Activated T-cell treated with anti-CD3 and anti-CD28 coated beads, Interleukin-2, amount 50 U/mL, for 72 hours (primary cell): ENCODE measurements around the gene SLC2A5. TPM values are rescaled to one million over a fixed set of nuclear protein-coding genes. Genes with fewer than 3 reads are reported as not detected.
A peak's percentile ranks its signal among the peaks of the same experiment; 100 is the strongest.
"Not testable (repeated sequence)": the region's sequence is repeated elsewhere in the genome, so short reads cannot be mapped to it uniquely, and the experiment has no call there.

Experiments
- ATAC-seq, 2 donors: fragments of 150-1000 bp; cut with Tn5 transposase; replicated peaks in 1 of 2; 2 replicates each; pipeline ENCODE4 v1.10.0; 2021; ENCODE audit warnings: moderate library complexity in 2 of 2, mild to moderate bottlenecking in 1 of 2
- DNase-seq, 2 donors: peaks; one replicate each; pipeline ENCODE4 v3.0.0; 2021 to 2022; ENCODE audit warnings: mixed read lengths in 1 of 2
- H3K27ac Mint-ChIP-seq: one replicate; pipeline ENCODE4 v1.8.0; 2022; ENCODE audit warnings: mild to moderate bottlenecking, moderate library complexity, mixed read lengths
- H3K27me3 Mint-ChIP-seq: one replicate; pipeline ENCODE4 v1.8.0; 2022; ENCODE audit warnings: low read depth, mixed read lengths
- H3K36me3 Mint-ChIP-seq, 2 donors: one replicate each; pipeline ENCODE4 v1.8.0; 2022; ENCODE audit warnings: mixed read lengths in 2 of 2, mild to moderate bottlenecking in 1 of 2; ENCODE audit not compliant: insufficient read depth in 2 of 2
- H3K4me1 Mint-ChIP-seq: one replicate; pipeline ENCODE4 v1.8.0; 2022; ENCODE audit warnings: low read depth, mixed read lengths
- H3K4me3 Mint-ChIP-seq, 2 donors: one replicate each; pipeline ENCODE4 v1.8.0; 2022; ENCODE audit warnings: mild to moderate bottlenecking in 2 of 2, mixed read lengths in 2 of 2, moderate library complexity in 2 of 2
- H3K9me3 Mint-ChIP-seq, 2 donors: one replicate each; pipeline ENCODE4 v1.8.0; 2022; ENCODE audit warnings: mixed read lengths in 2 of 2
- total RNA-seq, 2 donors: library from RNA; stranded (reverse); gene quantifications; one replicate each; pipeline ENCODE4 v1.2.3, GENCODE V29; 2022

SLC2A5 gene
- total RNA-seq, 2 donors from 2014 or later = not detected

GRCh38 chr1:9101510-9102146 is 32.2 kb upstream of the SLC2A5 start:
- H3K4me3 Mint-ChIP-seq = no peak overlapping the region
- peak in 1 of 2 donors; percentile 47 for ATAC-seq
- peak; percentile 21 to 34 for DNase-seq
- no peak overlapping the region for H3K27ac Mint-ChIP-seq
- no peaks in the 10 kb centered on the region for H3K27me3 Mint-ChIP-seq
- H3K4me1 Mint-ChIP-seq = no peaks in the 10 kb centered on the region
- H3K9me3 Mint-ChIP-seq = no peaks in the 10 kb centered on the region
- no peaks in the 10 kb centered on the region for H3K36me3 Mint-ChIP-seq

- DNase-seq = no peak
- Mint-ChIP-seq H3K36me3 (no peaks in the 10 kb centered on the region), H3K27ac (no peak overlapping the region), H3K4me3 (no peak overlapping the region), H3K4me1 (no peaks in the 10 kb centered on the region), H3K9me3 (no peaks in the 10 kb centered on the region), H3K27me3 (no peaks in the 10 kb centered on the region)
- ATAC-seq = no peak
Observed at GRCh38 chr1:9100471-9101043, 31.1 kb upstream of the SLC2A5 start.

- H3K36me3 Mint-ChIP-seq = no peaks in the 10 kb centered on the region
- ATAC-seq (no peak), DNase-seq (no peak)
- H3K4me1 Mint-ChIP-seq = no peaks in the 10 kb centered on the region
- H3K27me3 Mint-ChIP-seq = no peaks in the 10 kb centered on the region
- no peaks in the 10 kb centered on the region for H3K9me3 Mint-ChIP-seq
- H3K27ac Mint-ChIP-seq = no peak overlapping the region
- H3K4me3 Mint-ChIP-seq = no peak overlapping the region
Observed at GRCh38 chr1:9099555-9099954, 30.1 kb upstream of the SLC2A5 start.

GRCh38 chr1:9097947-9098705 is 28.7 kb upstream of the SLC2A5 start:
- H3K9me3 Mint-ChIP-seq = no peaks in the 10 kb centered on the region
- no peak for ATAC-seq
- no peak overlapping the region for H3K4me3 Mint-ChIP-seq
- H3K4me1 Mint-ChIP-seq = no peaks in the 10 kb centered on the region
- H3K27ac Mint-ChIP-seq = no peak overlapping the region
- no peaks in the 10 kb centered on the region for H3K36me3 Mint-ChIP-seq
- no peaks in the 10 kb centered on the region for H3K27me3 Mint-ChIP-seq
- no peak for DNase-seq

- H3K36me3 Mint-ChIP-seq = no peaks in the 10 kb centered on the region
- H3K27ac Mint-ChIP-seq = no peak overlapping the region
- H3K4me3 Mint-ChIP-seq = no peak overlapping the region
- H3K4me1 Mint-ChIP-seq = no peaks in the 10 kb centered on the region
- H3K27me3 Mint-ChIP-seq = no peaks in the 10 kb centered on the region
- no peak for DNase-seq
- no peak for ATAC-seq
- no peaks in the 10 kb centered on the region for H3K9me3 Mint-ChIP-seq
Observed at GRCh38 chr1:9095818-9096217, 26.4 kb upstream of the SLC2A5 start.

- not testable (repeated sequence) for H3K36me3 Mint-ChIP-seq, H3K27me3 Mint-ChIP-seq, H3K9me3 Mint-ChIP-seq
Observed at GRCh38 chr1:9093996-9094595, 24.7 kb upstream of the SLC2A5 start.

GRCh38 chr1:9093581-9093980 is 24.1 kb upstream of the SLC2A5 start:
- Mint-ChIP-seq H3K27ac (no peak overlapping the region), H3K27me3 (peaks cover 8% of the 10 kb centered on the region), H3K4me3 (no peak overlapping the region), H3K4me1 (no peaks in the 10 kb centered on the region), H3K36me3 (no peaks in the 10 kb centered on the region), H3K9me3 (no peaks in the 10 kb centered on the region)
- no peak for ATAC-seq
- DNase-seq = no peak

More at GRCh38 chr1:9093996-9094595, 24.7 kb upstream of the SLC2A5 start:
- H3K4me3 Mint-ChIP-seq, H3K27ac Mint-ChIP-seq, DNase-seq, ATAC-seq, H3K4me1 Mint-ChIP-seq: not testable (repeated sequence)

- H3K27ac Mint-ChIP-seq = no peak overlapping the region
- ATAC-seq = no peak
- no peaks in the 10 kb centered on the region for H3K9me3 Mint-ChIP-seq
- H3K4me1 Mint-ChIP-seq = no peaks in the 10 kb centered on the region
- peaks cover 8% of the 10 kb centered on the region for H3K27me3 Mint-ChIP-seq
- H3K36me3 Mint-ChIP-seq = no peaks in the 10 kb centered on the region
- no peak for DNase-seq
- H3K4me3 Mint-ChIP-seq = no peak overlapping the region
Observed at GRCh38 chr1:9093091-9093490, 23.7 kb upstream of the SLC2A5 start.

GRCh38 chr1:9088807-9089206 is 19.4 kb upstream of the SLC2A5 start:
- H3K27me3 Mint-ChIP-seq = peaks cover 15% of the 10 kb centered on the region
- ATAC-seq (no peak), DNase-seq (no peak)
- no peak overlapping the region for H3K27ac Mint-ChIP-seq
- no peaks in the 10 kb centered on the region for H3K4me1 Mint-ChIP-seq
- no peak overlapping the region for H3K4me3 Mint-ChIP-seq
- no peaks in the 10 kb centered on the region for H3K36me3 Mint-ChIP-seq
- no peaks in the 10 kb centered on the region for H3K9me3 Mint-ChIP-seq

- peaks cover 15% of the 10 kb centered on the region for H3K27me3 Mint-ChIP-seq
- H3K36me3 Mint-ChIP-seq = no peaks in the 10 kb centered on the region
- no peak overlapping the region for H3K27ac Mint-ChIP-seq
Observed at GRCh38 chr1:9087411-9088125, 18.1 kb upstream of the SLC2A5 start.

GRCh38 chr1:9086796-9087195 is 17.4 kb upstream of the SLC2A5 start:
- Mint-ChIP-seq H3K36me3 (no peaks in the 10 kb centered on the region), H3K27ac (no peak overlapping the region), H3K9me3 (no peaks in the 10 kb centered on the region), H3K4me1 (peaks cover 8% of the 10 kb centered on the region), H3K4me3 (no peak overlapping the region), H3K27me3 (peaks cover 15% of the 10 kb centered on the region)
- ATAC-seq = no peak
- no peak for DNase-seq

More at GRCh38 chr1:9087411-9088125, 18.1 kb upstream of the SLC2A5 start:
- ATAC-seq = no peak
- Mint-ChIP-seq H3K9me3 (no peaks in the 10 kb centered on the region), H3K4me1 (peaks cover 7% of the 10 kb centered on the region), H3K4me3 (no peak overlapping the region)
- DNase-seq = no peak

GRCh38 chr1:9086045-9086444 is 16.6 kb upstream of the SLC2A5 start:
- DNase-seq = no peak
- Mint-ChIP-seq H3K27me3 (peaks cover 15% of the 10 kb centered on the region), H3K9me3 (no peaks in the 10 kb centered on the region), H3K36me3 (no peaks in the 10 kb centered on the region), H3K4me3 (no peak overlapping the region), H3K27ac (no peak overlapping the region), H3K4me1 (peaks cover 8% of the 10 kb centered on the region)
- ATAC-seq = no peak
